ENCODE measurements around the gene CD300H.

- TF ChIP-seq, protein P1, sequence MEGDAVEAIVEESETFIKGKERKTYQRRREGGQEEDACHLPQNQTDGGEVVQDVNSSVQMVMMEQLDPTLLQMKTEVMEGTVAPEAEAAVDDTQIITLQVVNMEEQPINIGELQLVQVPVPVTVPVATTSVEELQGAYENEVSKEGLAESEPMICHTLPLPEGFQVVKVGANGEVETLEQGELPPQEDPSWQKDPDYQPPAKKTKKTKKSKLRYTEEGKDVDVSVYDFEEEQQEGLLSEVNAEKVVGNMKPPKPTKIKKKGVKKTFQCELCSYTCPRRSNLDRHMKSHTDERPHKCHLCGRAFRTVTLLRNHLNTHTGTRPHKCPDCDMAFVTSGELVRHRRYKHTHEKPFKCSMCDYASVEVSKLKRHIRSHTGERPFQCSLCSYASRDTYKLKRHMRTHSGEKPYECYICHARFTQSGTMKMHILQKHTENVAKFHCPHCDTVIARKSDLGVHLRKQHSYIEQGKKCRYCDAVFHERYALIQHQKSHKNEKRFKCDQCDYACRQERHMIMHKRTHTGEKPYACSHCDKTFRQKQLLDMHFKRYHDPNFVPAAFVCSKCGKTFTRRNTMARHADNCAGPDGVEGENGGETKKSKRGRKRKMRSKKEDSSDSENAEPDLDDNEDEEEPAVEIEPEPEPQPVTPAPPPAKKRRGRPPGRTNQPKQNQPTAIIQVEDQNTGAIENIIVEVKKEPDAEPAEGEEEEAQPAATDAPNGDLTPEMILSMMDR (conservative IDR thresholded peaks at IDR 0.05; ENCODE audit: low read depth, low read length) = no peak
- TF ChIP-seq EZH2phosphoT487 (IDR thresholded peaks at IDR 0.05; ENCODE audit: borderline replicate concordance, low read length) (no peak), EZH2 (IDR thresholded peaks at IDR 0.05; ENCODE audit: low read length, unreplicated experiment) (no peak)
Measured at GRCh38 chr17:74541176-74542111, 25.9 kb downstream of the CD300H start.

Data from PC-3 (cell line).